GM23338 (cell line): ENCODE measurements around the gene FKBP10. TPM values are rescaled to one million over a fixed set of nuclear protein-coding genes. Genes with fewer than 3 reads are reported as not detected.

Source experiments
- ATAC-seq: fragments of 200-7000 bp; cut with Tn5 transposase; 3 replicates; pipeline ENCODE4 v1.9.1; 2020
- DNase-seq: peaks from one replicate; pipeline ENCODE4 v3.0.0-alpha.2; 2015; ENCODE audit warnings: low spot score
- H2AFZ ChIP-seq: fragments of 200-600 bp; sonication (generic); 2 replicates; pipeline ENCODE4 v1.8.0; 2016; ENCODE audit warnings: antibody characterized with exemption, mild to moderate bottlenecking, moderate library complexity
- H3F3A ChIP-seq: fragments of 200-600 bp; sonication (generic); replicated peaks from 2 replicates; pipeline ENCODE4 v1.8.0; 2017; ENCODE audit warnings: antibody characterized with exemption, mixed run types, low read depth
- H3K27ac ChIP-seq: fragments of 200-600 bp; sonication (generic); 2 replicates; pipeline ENCODE4 v1.6.1; 2016; ENCODE audit warnings: low read depth
- H3K27me3 ChIP-seq: fragments of 200-600 bp; sonication (generic); 2 replicates; pipeline ENCODE4 v1.8.0; 2016; ENCODE audit warnings: mild to moderate bottlenecking, mixed run types, moderate library complexity; ENCODE audit not compliant: insufficient read depth
- H3K36me3 ChIP-seq: fragments of 200-600 bp; sonication (generic); 2 replicates; pipeline ENCODE4 v1.8.0; 2016; ENCODE audit warnings: mild to moderate bottlenecking; ENCODE audit not compliant: insufficient read depth
- H3K4me1 ChIP-seq: fragments of 200-600 bp; sonication (generic); 2 replicates; pipeline ENCODE4 v1.8.0; 2016; ENCODE audit warnings: mild to moderate bottlenecking, moderate library complexity; ENCODE audit not compliant: insufficient read depth
- H3K4me2 ChIP-seq: fragments of 200-600 bp; sonication (generic); 2 replicates; pipeline ENCODE4 v1.7.1; 2017; ENCODE audit warnings: mixed run types
- H3K4me3 ChIP-seq: fragments of 200-600 bp; sonication (generic); 2 replicates; pipeline ENCODE4 v1.6.1; 2016; ENCODE audit warnings: mixed run types
- H3K79me2 ChIP-seq: fragments of 200-600 bp; sonication (generic); replicated peaks from 2 replicates; pipeline ENCODE4 v1.8.0; 2017; ENCODE audit warnings: mild to moderate bottlenecking; ENCODE audit not compliant: insufficient read depth
- H3K9me2 ChIP-seq: fragments of 200-600 bp; sonication (generic); 2 replicates; pipeline ENCODE4 v1.8.0; 2017; ENCODE audit not compliant: insufficient read depth
- H4K20me1 ChIP-seq: fragments of 200-600 bp; sonication (generic); replicated peaks from 2 replicates; pipeline ENCODE4 v1.8.0; 2017; ENCODE audit warnings: mild to moderate bottlenecking; ENCODE audit not compliant: insufficient read depth
- H3K27ac Mint-ChIP-seq: 2 replicates; pipeline ENCODE4 v1.8.0; 2020; ENCODE audit warnings: inconsistent platforms, mild to moderate bottlenecking, moderate library complexity, mixed read lengths
- H3K27me3 Mint-ChIP-seq: 3 replicates; pipeline ENCODE4 v1.8.0; 2022; ENCODE audit warnings: low read depth, mild to moderate bottlenecking, moderate library complexity, mixed read lengths, inconsistent platforms; ENCODE audit not compliant: insufficient read depth, poor library complexity
- H3K36me3 Mint-ChIP-seq: 3 replicates; pipeline ENCODE4 v1.8.0; 2021; ENCODE audit warnings: low read depth, mild to moderate bottlenecking, inconsistent platforms, moderate library complexity, mixed read lengths
- H3K4me1 Mint-ChIP-seq: 3 replicates; pipeline ENCODE4 v1.8.0; 2020; ENCODE audit warnings: mild to moderate bottlenecking, inconsistent platforms, mixed read lengths
- H3K4me3 Mint-ChIP-seq: 3 replicates; pipeline ENCODE4 v1.8.0; 2021; ENCODE audit warnings: moderate library complexity, mild to moderate bottlenecking, inconsistent platforms, mixed read lengths
- H3K9me3 Mint-ChIP-seq: 3 replicates; pipeline ENCODE4 v1.8.0; 2020; ENCODE audit warnings: moderate library complexity, mild to moderate bottlenecking, inconsistent platforms, mixed read lengths
- CREB1 ChIP-seq: fragments of 250-450 bp; sonication (Bioruptor Pico); IDR thresholded peaks from 2 replicates; pipeline ENCODE4 v1.5.0; 2020; ENCODE audit warnings: low read depth, mild to moderate bottlenecking, moderate library complexity
- CTCF ChIP-seq, 2 experiments: fragments of 200-600 bp in 1 of 2; sonication (generic) in 1 of 2; conservative IDR thresholded peaks; 2 replicates each; pipeline versions ENCODE4 v1.5.1 to v1.6.1; 2016 to 2017; ENCODE audit warnings: antibody characterized with exemption in 2 of 2, low read depth in 2 of 2, mild to moderate bottlenecking in 2 of 2, moderate library complexity in 1 of 2
- ETS1 ChIP-seq: IDR thresholded peaks from 2 replicates; pipeline ENCODE4 v1.6.1; 2016; ENCODE audit warnings: antibody characterized with exemption
- EZH2 ChIP-seq: fragments of 200-600 bp; sonication (generic); IDR thresholded peaks from one replicate; pipeline ENCODE4 v1.8.0; 2017; ENCODE audit warnings: antibody characterized with exemption, mild to moderate bottlenecking, low read depth; ENCODE audit not compliant: unreplicated experiment
- EZH2phosphoT487 ChIP-seq: fragments of 200-600 bp; sonication (generic); IDR thresholded peaks from one replicate; pipeline ENCODE4 v1.8.1; 2018; ENCODE audit warnings: antibody characterized with exemption; ENCODE audit not compliant: unreplicated experiment
- JUNB ChIP-seq: IDR thresholded peaks from one replicate; pipeline ENCODE4 v1.6.1; 2016; ENCODE audit warnings: antibody characterized with exemption; ENCODE audit not compliant: unreplicated experiment
- NANOG ChIP-seq: IDR thresholded peaks from 2 replicates; pipeline ENCODE4 v1.6.1; 2016; ENCODE audit warnings: antibody characterized with exemption, borderline replicate concordance
- POLR2AphosphoS5 ChIP-seq: IDR thresholded peaks from 2 replicates; pipeline ENCODE4 v1.6.1; 2016; ENCODE audit warnings: antibody characterized with exemption, low read depth
- REST ChIP-seq: IDR thresholded peaks from one replicate; pipeline ENCODE4 v1.6.1; 2018; ENCODE audit warnings: antibody characterized with exemption; ENCODE audit not compliant: unreplicated experiment
- STAT1 ChIP-seq: IDR thresholded peaks from one replicate; pipeline ENCODE4 v1.6.1; 2016; ENCODE audit warnings: antibody characterized with exemption; ENCODE audit not compliant: unreplicated experiment
- ZNF114 ChIP-seq: fragments of 250-450 bp; sonication (Bioruptor Pico); IDR thresholded peaks from 2 replicates; pipeline ENCODE4 v1.5.0; 2020; ENCODE audit warnings: mild to moderate bottlenecking, moderate library complexity
- ZNF331 ChIP-seq: fragments of 250-450 bp; sonication (Bioruptor Pico); IDR thresholded peaks from 2 replicates; pipeline ENCODE4 v1.5.0; 2020; ENCODE audit warnings: low read depth, mild to moderate bottlenecking, moderate library complexity
- polyA plus RNA-seq: library from polyadenylated mRNA; unstranded; fragments of >200 nt; fragmentation: Nextera tagmentation; extraction: Ambion mirVana; gene quantifications from 2 replicates; pipeline ENCODE4 v1.2.1, GENCODE V29; 2016
- total RNA-seq: library from RNA; depleted of rRNA; stranded (reverse); fragments of >200 nt; shearing (Covaris generic); gene quantifications from 2 replicates; pipeline ENCODE4 v1.2.3, GENCODE V29; 2014

The FKBP10 gene
- total and polyA plus RNA-seq, 2 experiments from 2014 or later = 26.2 to 151 TPM

GRCh38 chr17:41821776-41822175, 9.0 kb downstream of the FKBP10 start (continued):
- TF ChIP-seq REST (no peak), POLR2AphosphoS5 (no peak), ZNF331 (CRISPR knock-in tag) (no peak), JUNB (no peak), EZH2 (no peak), STAT1 (no peak), CREB1 (CRISPR knock-in tag) (no peak), EZH2phosphoT487 (no peak), ETS1 (no peak), ZNF114 (CRISPR knock-in tag) (no peak)

GRCh38 chr17:41822216-41823140, 9.7 kb downstream of the FKBP10 start:
- Histone ChIP-seq H3K36me3 (peaks cover 8% of the 10 kb centered on the region), H3K27ac (no peak overlapping the region), H3K27me3 (no peaks in the 10 kb centered on the region), H3K4me3 (no peak overlapping the region), H4K20me1 (no peaks in the 10 kb centered on the region; the same call in 1 of the 2 replicates), H3K79me2 (no peaks in the 10 kb centered on the region), H2AFZ (no peak overlapping the region), H3F3A (0 out of 2 replicates have a peak, but pooled peaks cover 11% of the 10 kb centered on the region), H3K4me1 (peaks cover 15% of the 10 kb centered on the region), H3K9me2 (no peaks in the 10 kb centered on the region), H3K4me2 (no peak overlapping the region)
- peaks cover 18% of the 10 kb centered on the region for H3K27me3 Mint-ChIP-seq
- DNase-seq (no peak), ATAC-seq (no peak)
- H3K9me3 Mint-ChIP-seq = no peaks in the 10 kb centered on the region
- H3K4me3 Mint-ChIP-seq = no peak overlapping the region
- H3K27ac Mint-ChIP-seq = no peak overlapping the region
- peaks cover 59% of the 10 kb centered on the region for H3K36me3 Mint-ChIP-seq
- H3K4me1 Mint-ChIP-seq = peaks cover 19% of the 10 kb centered on the region
- TF ChIP-seq CREB1 (CRISPR knock-in tag) (no peak), NANOG (no peak), STAT1 (no peak), JUNB (no peak), POLR2AphosphoS5 (no peak), CTCF (conservative IDR thresholded peaks at IDR 0.05; ENCODE audit: low read depth in 2 of 2) (no peak), ETS1 (no peak), EZH2 (no peak), EZH2phosphoT487 (no peak), ZNF114 (CRISPR knock-in tag) (no peak)
